HG03159 (cell line): ENCODE results near the gene IFT172.

ENCODE experiments used
- ATAC-seq: cut with Tn5 transposase; IDR thresholded peaks from one replicate; pipeline ENCODE4 v1.9.1; 2021; ENCODE audit warnings: mild to moderate bottlenecking, moderate library complexity; ENCODE audit not compliant: unreplicated experiment

IFT172 gene

DNA sequence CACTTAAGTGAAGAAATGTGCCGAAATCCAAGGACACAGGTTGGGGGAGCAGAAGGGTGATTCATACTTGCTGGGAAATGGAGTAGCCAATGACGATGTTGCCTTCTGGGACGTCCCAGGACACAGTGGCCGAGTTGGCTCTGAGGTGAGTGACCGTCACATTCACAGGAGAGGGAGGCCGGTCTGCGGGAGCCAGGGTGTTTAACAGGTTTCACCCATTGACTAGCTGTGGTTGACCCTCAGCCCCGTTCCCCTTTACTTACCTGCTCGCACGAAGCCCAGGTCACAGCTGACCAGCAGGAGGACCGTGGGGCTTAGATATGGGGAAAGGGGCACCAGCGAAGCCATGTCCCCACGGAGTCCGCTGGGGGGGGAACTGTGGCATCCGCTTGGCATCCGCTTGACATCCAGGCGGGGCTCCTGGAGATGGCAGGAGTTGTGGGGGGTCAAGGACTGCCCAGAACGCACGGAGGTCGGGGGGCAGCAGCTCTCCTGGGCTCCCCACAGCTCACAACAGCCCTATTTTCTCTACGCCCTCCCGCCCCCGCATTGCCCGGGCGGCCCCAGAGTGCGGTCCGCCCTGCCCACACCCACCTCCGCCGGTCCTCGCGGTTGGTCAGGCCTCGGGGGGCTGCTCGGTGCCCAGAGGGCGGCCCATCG, 4.9 kb upstream of the IFT172 start:
- no peak for ATAC-seq

GRCh38 chr2:27493948-27494283, 4.4 kb upstream of the IFT172 start:
- no peak for ATAC-seq

DNA sequence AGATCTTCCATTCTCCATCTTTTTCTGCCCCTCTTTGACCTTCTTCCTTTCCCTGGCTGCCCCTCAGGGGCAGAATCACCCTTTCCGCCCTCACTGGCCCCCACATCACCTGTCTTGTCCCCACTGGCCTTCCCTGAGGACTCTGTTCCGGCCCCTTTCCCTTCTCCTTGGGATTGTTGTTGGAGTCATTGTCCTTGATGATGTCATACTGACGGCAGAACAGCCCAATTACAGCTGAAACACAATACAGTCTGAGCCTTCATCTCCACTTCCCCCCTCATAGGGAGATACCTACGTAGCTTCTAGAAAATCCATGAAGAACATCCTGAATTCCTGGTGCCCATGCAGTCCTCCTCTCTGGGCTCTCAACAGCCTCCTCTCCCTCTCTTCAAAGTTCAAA, 3.0 kb upstream of the IFT172 start:
- no peak for ATAC-seq

DNA sequence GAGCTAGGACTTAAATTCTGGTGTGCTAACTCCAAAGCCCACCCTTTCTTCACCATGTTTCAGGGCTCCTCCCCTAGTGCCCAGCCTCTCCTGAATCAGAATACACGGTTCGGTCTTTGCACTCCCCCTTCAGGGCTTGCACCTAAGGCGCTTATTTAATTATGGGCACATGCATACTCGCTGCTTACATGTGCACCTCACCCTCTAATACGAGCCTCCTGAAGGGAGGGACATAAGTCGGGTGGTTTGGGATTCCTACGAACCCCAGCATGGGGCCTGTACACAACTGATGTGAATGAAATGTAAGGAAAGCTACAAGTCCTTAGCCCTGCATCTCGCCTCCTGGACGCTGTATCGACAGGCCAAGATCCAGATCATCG, 435 bp downstream of the IFT172 start:
- peak; percentile 6 for ATAC-seq

GRCh38 chr2:27485496-27485895, 4.0 kb downstream of the IFT172 start:
- no peak for ATAC-seq

DNA sequence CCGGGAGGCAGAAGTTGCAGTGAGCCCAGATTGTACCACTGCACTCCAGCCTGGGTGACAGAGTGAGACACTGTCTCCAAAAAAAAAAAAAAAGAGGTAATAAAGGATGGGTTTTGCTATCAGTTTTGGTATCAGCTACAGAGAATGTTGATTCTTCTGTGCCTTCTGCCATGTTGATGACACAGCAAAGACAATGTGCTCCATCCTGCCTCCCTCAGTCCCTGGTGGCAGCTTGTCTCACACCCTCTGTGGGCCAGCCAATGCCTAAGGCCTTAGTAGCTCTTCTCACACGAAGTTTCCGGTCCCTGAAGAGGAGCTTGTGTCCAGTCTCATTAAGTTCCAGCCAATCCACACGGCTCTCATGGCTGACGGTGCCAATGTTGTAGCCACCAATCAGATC, 17.6 kb downstream of the IFT172 start:
- ATAC-seq, result no peak

DNA sequence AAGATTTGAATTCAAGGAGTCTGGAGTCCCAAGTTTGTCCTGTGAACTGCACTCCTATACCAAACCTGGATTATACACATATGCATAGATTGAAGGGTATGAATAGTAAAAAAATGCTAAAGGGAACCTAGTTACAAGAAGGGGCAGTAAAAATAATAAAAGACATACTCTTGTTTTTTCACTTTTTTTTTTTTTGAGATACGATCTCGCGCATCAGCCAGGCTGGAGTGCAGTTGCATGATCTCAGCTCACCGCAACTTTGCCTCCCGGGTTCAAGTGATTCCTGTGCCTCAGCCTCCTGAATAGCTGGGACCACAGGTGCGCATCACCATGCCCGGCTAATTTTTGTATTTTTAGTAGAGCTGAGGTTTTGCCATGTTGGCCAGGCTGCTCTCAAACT, 25.1 kb downstream of the IFT172 start:
- no peak for ATAC-seq

DNA sequence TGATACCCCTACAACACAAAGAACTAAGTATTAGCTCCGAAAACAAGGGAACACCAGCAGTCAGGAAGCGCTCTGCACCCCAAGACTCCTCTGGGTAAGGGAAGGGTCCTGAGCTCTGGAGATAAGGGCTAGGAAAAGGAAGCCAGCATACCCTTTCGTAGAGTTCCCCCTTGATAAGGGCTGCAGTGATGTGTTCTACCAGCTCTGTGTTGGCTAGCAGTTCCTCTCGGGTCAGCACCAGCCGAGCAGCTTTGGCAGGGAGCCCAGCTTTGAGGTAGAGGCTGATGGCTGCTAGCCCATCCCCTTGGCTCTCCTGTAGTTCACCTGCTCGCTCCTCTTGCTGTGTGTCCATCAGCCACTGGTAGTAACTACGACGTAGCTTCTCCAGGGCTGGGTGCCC, 28.4 kb downstream of the IFT172 start:
- ATAC-seq, result no peak

GRCh38 chr2:27453968-27454367, 35.6 kb downstream of the IFT172 start:
- no peak for ATAC-seq

- ATAC-seq, result no peak
Measured at GRCh38 chr2:27451095-27451494, 38.4 kb downstream of the IFT172 start.

- ATAC-seq, result no peak
Measured at GRCh38 chr2:27448381-27448780, 41.2 kb downstream of the IFT172 start.

GRCh38 chr2:27446057-27446456, 43.5 kb downstream of the IFT172 start:
- no peak for ATAC-seq

- ATAC-seq, result no peak
Measured at GRCh38 chr2:27445615-27446014, 43.9 kb downstream of the IFT172 start.

DNA sequence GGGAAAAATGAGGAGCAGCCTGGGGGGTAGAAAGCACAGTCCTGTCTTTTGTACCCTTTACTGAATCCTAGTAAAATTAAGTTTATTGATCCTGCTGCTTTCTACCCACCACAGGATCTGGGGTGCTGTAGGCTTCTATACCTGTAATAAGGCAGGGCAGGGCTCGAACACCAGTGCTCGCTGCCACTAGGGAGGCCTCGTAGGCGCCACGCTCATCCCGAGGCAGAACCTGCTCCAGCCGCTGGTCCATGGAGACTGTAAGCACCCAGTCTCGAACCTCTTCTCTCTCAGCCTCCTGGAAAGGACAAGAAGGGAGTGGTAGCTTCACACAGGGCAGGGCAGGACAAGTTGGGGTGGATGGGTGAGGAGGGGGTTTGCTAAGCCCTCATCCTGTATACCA, 44.4 kb downstream of the IFT172 start:
- no peak for ATAC-seq

DNA sequence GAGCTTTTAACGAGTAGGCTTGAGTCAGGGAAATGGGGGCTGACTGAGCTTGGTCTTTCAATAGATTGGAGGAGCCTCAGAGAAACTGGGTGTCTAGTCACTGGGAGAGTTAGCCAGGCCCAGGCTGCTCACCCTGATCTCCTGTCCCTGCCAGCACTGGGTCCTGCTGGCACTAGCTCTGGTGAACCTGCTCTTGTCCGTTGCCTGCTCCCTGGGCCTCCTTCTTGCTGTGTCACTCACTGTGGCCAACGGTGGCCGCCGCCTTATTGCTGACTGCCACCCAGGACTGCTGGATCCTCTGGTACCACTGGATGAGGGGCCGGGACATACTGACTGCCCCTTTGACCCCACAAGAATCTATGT, 46.6 kb downstream of the IFT172 start:
- no peak for ATAC-seq

DNA sequence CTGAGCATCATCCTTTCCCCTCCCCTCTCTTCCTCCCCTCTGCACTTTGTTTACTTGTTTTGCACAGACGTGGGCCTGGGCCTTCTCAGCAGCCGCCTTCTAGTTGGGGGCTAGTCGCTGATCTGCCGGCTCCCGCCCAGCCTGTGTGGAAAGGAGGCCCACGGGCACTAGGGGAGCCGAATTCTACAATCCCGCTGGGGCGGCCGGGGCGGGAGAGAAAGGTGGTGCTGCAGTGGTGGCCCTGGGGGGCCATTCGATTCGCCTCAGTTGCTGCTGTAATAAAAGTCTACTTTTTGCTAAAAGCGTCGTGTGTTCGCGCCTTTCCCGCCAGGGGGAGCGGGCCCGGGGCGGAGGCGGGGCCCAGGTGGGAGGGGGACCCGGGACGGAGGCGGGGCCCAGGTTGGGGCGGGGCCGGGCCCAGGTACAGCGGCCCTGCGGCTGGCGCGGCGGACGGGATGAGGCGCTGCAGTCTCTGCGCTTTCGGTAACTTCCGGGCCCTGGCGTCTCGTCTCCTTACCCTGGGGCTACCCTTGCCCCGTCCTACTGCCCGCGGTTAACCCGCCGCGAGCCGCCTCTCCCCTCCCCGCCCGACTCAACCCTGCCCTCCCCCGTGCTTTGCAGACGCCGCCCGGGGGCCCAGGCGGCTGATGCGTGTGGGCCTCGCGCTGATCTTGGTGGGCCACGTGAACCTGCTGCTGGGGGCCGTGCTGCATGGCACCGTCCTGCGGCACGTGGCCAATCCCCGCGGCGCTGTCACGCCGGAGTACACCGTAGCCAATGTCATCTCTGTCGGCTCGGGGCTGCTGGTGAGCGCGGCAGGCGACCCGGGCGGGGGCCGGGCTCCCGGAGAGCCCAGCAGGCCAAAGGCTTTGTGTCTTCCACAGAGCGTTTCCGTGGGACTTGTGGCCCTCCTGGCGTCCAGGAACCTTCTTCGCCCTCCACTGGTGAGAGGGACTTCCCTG, 47.3 kb downstream of the IFT172 start, which contains the start of gene KRTCAP3:
Gene KRTCAP3, plus strand, starts transcription at position 424 of the 962 bp plus-strand sequence. Its CDS starts 32 bp downstream, at position 456.
- no peak for ATAC-seq

GRCh38 chr2:27441226-27441926, 48.2 kb downstream of the IFT172 start:
- no peak for ATAC-seq

DNA sequence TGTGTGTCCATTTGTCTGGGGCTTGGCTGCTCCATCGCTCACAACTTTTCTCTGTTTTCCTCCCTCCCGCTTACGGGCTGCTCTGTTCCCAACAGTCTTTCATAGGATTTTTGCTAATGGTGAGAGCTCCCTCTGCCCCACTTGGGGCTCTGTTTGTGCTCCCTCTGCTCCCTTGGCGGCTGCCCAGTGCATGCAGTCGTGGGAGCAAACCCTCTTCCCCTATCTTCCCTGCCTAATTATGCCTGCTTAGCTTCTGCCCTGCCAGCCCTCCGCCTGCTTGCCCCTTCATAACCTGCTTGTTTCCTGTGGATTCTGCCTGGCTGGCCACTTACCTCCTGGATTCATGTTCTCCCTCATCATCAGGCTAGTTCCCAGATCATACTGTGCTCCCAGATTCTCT, 53.9 kb downstream of the IFT172 start:
- ATAC-seq, result no peak

- ATAC-seq, result no peak
Measured at GRCh38 chr2:27431395-27431794, 58.1 kb downstream of the IFT172 start.

DNA sequence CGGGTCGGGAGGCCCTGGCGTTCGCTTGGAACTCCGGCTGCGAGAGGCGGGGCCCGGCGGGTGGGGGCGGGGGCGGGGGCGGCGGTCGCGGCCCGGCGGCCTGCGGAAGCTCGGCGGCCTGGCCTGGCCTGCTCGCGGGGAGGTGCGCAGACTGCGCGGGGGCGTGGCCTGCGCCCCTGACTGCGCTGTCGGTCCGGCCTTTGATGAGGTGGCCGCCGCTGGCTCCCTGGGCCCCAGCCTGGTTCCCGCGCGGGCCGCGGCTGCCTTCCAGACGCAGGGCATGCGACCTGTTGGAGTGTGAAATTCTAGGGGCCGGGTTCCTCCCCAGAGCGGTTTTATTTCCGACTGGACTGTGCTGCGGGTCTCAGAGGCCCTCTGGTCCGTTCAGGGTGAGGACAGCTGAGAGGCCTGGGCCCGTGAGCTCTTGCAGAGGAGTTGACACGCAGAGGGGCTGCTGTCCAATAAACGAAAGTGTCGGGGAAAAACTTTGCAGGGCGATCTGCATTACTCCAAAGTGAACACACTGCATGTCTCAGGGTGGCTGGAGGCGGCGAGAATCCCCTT, 60.5 kb downstream of the IFT172 start:
- ATAC-seq, result peak; percentile 71

GRCh38 chr2:27428213-27428977, 61.1 kb downstream of the IFT172 start, which contains the start of gene NRBP1:
TSS of gene NRBP1 (plus strand) at chr2:27428631. CDS start at chr2:27433274, 4,643 bp downstream.
- ATAC-seq, result peak; percentile 84
